Measurements from ENCODE around the gene KRTAP1-5.
"Not testable (repeated sequence)": the region's sequence is repeated elsewhere in the genome, so short reads cannot be mapped to it uniquely, and the experiment has no call there.

KRTAP1-5 gene

GRCh38 chr17:41069031-41069430, 42.0 kb upstream of the KRTAP1-5 start:
- no peak overlapping the region for H3K27ac ChIP-seq
- H3K36me3 ChIP-seq (ENCODE audit: control insufficient read depth, insufficient read depth, low read length): no peaks in the 10 kb centered on the region
- H2AFZ ChIP-seq: no peak overlapping the region
- H3K9me3 ChIP-seq (ENCODE audit: control insufficient read depth, low read length): no peaks in the 10 kb centered on the region
- no peak overlapping the region for H3K4me2 ChIP-seq (ENCODE audit: low read length)
- no peak overlapping the region for H3K4me3 ChIP-seq (ENCODE audit: low read depth, low read length)
- no peak for TF ChIP-seq CTCF (IDR thresholded peaks at IDR 0.05)
- H3K9ac ChIP-seq: no peak overlapping the region
- H3K27me3 ChIP-seq (ENCODE audit: control insufficient read depth, insufficient read depth, low read length): no peaks in the 10 kb centered on the region
- no peaks in the 10 kb centered on the region for H3K79me2 ChIP-seq
- no peaks in the 10 kb centered on the region for H3K4me1 ChIP-seq

- Histone ChIP-seq H3K27me3 (ENCODE audit: control insufficient read depth, insufficient read depth, low read length) (no peaks in the 10 kb centered on the region), H3K9ac (no peak overlapping the region), H3K4me3 (ENCODE audit: low read depth, low read length) (no peak overlapping the region), H3K4me1 (no peaks in the 10 kb centered on the region), H2AFZ (no peak overlapping the region), H3K79me2 (no peaks in the 10 kb centered on the region), H3K9me3 (ENCODE audit: control insufficient read depth, low read length) (no peaks in the 10 kb centered on the region), H3K27ac (no peak overlapping the region), H3K36me3 (ENCODE audit: control insufficient read depth, insufficient read depth, low read length) (no peaks in the 10 kb centered on the region), H3K4me2 (ENCODE audit: low read length) (no peak overlapping the region)
- no peak for TF ChIP-seq CTCF (IDR thresholded peaks at IDR 0.05)
Measured at GRCh38 chr17:41067281-41067680, 40.3 kb upstream of the KRTAP1-5 start.

GRCh38 chr17:41065829-41066624, 39.0 kb upstream of the KRTAP1-5 start, which contains the start of gene KRTAP2-4:
KRTAP2-4 (minus strand) TSS chr17:41065879; CDS start chr17:41065845, 34 bp downstream.
- no peak for TF ChIP-seq CTCF (IDR thresholded peaks at IDR 0.05)
- H3K4me1 ChIP-seq: no peaks in the 10 kb centered on the region
- H3K27me3 ChIP-seq (ENCODE audit: control insufficient read depth, insufficient read depth, low read length): no peaks in the 10 kb centered on the region
- no peak within 1 kb of the TSS for H3K4me3 ChIP-seq (ENCODE audit: low read depth, low read length)
- H3K9ac ChIP-seq: no peak within 1 kb of the TSS
- no peak within 1 kb of the TSS for H3K4me2 ChIP-seq (ENCODE audit: low read length)
- H3K36me3 ChIP-seq (ENCODE audit: control insufficient read depth, insufficient read depth, low read length): no peaks in the 10 kb centered on the region
- no peak within 1 kb of the TSS for H3K27ac ChIP-seq
- H3K79me2 ChIP-seq: no peaks in the 10 kb centered on the region
- no peak within 1 kb of the TSS for H2AFZ ChIP-seq
- H3K9me3 ChIP-seq (ENCODE audit: control insufficient read depth, low read length): no peaks in the 10 kb centered on the region

- H3K4me2 ChIP-seq (ENCODE audit: low read length); H3K9ac ChIP-seq; H3K4me3 ChIP-seq (ENCODE audit: low read depth, low read length); H3K27ac ChIP-seq; H3K4me1 ChIP-seq; H3K27me3 ChIP-seq (ENCODE audit: control insufficient read depth, insufficient read depth, low read length); H3K36me3 ChIP-seq (ENCODE audit: control insufficient read depth, insufficient read depth, low read length); H3K79me2 ChIP-seq; H3K9me3 ChIP-seq (ENCODE audit: control insufficient read depth, low read length); H2AFZ ChIP-seq: not testable (repeated sequence)
Measured at GRCh38 chr17:41065016-41065689, 38.1 kb upstream of the KRTAP1-5 start.

- Histone ChIP-seq H2AFZ (no peak overlapping the region), H3K9me3 (ENCODE audit: control insufficient read depth, low read length) (no peaks in the 10 kb centered on the region), H3K36me3 (ENCODE audit: control insufficient read depth, insufficient read depth, low read length) (no peaks in the 10 kb centered on the region), H3K4me3 (ENCODE audit: low read depth, low read length) (no peak overlapping the region), H3K79me2 (no peaks in the 10 kb centered on the region), H3K27me3 (ENCODE audit: control insufficient read depth, insufficient read depth, low read length) (no peaks in the 10 kb centered on the region), H3K9ac (no peak overlapping the region), H3K27ac (no peak overlapping the region), H3K4me1 (no peaks in the 10 kb centered on the region), H3K4me2 (ENCODE audit: low read length) (no peak overlapping the region)
- TF ChIP-seq CTCF (IDR thresholded peaks at IDR 0.05): no peak
Measured at GRCh38 chr17:41064301-41064700, 37.3 kb upstream of the KRTAP1-5 start.
